Keratinocyte (primary cell): Measurements from ENCODE around the gene BORCS6. TPM values are rescaled to one million over a fixed set of nuclear protein-coding genes. Genes with fewer than 3 reads are reported as not detected.
A peak's percentile ranks its signal among the peaks of the same experiment; 100 is the strongest.

Experiments used
- DNase-seq: peaks from one replicate; pipeline ENCODE4 v3.0.0-alpha.2; 2011; ENCODE audit warnings: low read depth, missing footprints, low spot score
- FAIRE-seq: peaks from 2 replicates; lab custom pipeline; 2011; peaks lifted over from hg19 to GRCh38; lab: Jason Lieb, UNC
- H2AFZ ChIP-seq: 2 replicates; pipeline ENCODE4 v1.6.0; 2012; ENCODE audit warnings: low read length, control low read depth, inconsistent platforms; ENCODE audit not compliant: control insufficient read depth
- H3K27ac ChIP-seq: 2 replicates; pipeline ENCODE4 v1.5.1; 2011; ENCODE audit warnings: low read length; ENCODE audit not compliant: control insufficient read depth, insufficient read depth
- H3K27me3 ChIP-seq: 3 replicates; pipeline ENCODE4 v1.6.0; 2011; ENCODE audit warnings: low read length; ENCODE audit not compliant: control insufficient read depth, insufficient read depth; ENCODE audit errors: extremely low read depth
- H3K36me3 ChIP-seq, 2 experiments: 2 replicates in 1 of 2; 3 replicates in 1 of 2; pipeline ENCODE4 v1.5.1; 2011; ENCODE audit warnings: low read length in 2 of 2, mild to moderate bottlenecking in 1 of 2; ENCODE audit not compliant: control insufficient read depth in 2 of 2, insufficient read depth in 2 of 2; ENCODE audit errors: extremely low read depth in 1 of 2
- H3K4me1 ChIP-seq: 3 replicates; pipeline ENCODE4 v1.5.1; 2011; ENCODE audit warnings: low read length; ENCODE audit not compliant: control insufficient read depth, insufficient read depth; ENCODE audit errors: extremely low read depth
- H3K4me2 ChIP-seq: 3 replicates; pipeline ENCODE4 v1.6.0; 2011; ENCODE audit warnings: low read depth, low read length; ENCODE audit not compliant: control insufficient read depth, insufficient read depth; ENCODE audit errors: extremely low read depth
- H3K4me3 ChIP-seq, 3 experiments: fragments of 200-600 bp in 1 of 3; sonication (generic) in 1 of 3; 2 replicates in 2 of 3; 3 replicates in 1 of 3; pipeline ENCODE4 v1.5.1; 2011 to 2016; ENCODE audit warnings: low read length in 3 of 3, mild to moderate bottlenecking in 3 of 3, control low read depth in 2 of 3, inconsistent platforms in 1 of 3, low read depth in 1 of 3, mixed read lengths in 1 of 3, mixed run types in 1 of 3, moderate library complexity in 1 of 3; ENCODE audit not compliant: control insufficient read depth in 2 of 3, insufficient read depth in 2 of 3; ENCODE audit errors: extremely low read depth in 1 of 3
- H3K79me2 ChIP-seq: 2 replicates; pipeline ENCODE4 v1.6.0; 2012; ENCODE audit warnings: low read length; ENCODE audit not compliant: control insufficient read depth, insufficient read depth
- H3K9ac ChIP-seq: 3 replicates; pipeline ENCODE4 v1.6.0; 2011; ENCODE audit warnings: low read length; ENCODE audit not compliant: control insufficient read depth, insufficient read depth; ENCODE audit errors: extremely low read depth
- H3K9me1 ChIP-seq: 3 replicates; pipeline ENCODE4 v1.6.0; 2011; ENCODE audit warnings: low read length; ENCODE audit not compliant: control insufficient read depth, insufficient read depth; ENCODE audit errors: extremely low read depth
- H3K9me3 ChIP-seq: 2 replicates; pipeline ENCODE4 v1.5.1; 2012; ENCODE audit warnings: low read depth, low read length; ENCODE audit not compliant: control insufficient read depth
- H4K20me1 ChIP-seq: 3 replicates; pipeline ENCODE4 v1.6.0; 2011; ENCODE audit warnings: low read length; ENCODE audit not compliant: control insufficient read depth, insufficient read depth; ENCODE audit errors: extremely low read depth
- EZH2 ChIP-seq: IDR thresholded peaks from one replicate; pipeline ENCODE4 v1.6.1; 2012; ENCODE audit warnings: inconsistent platforms, mild to moderate bottlenecking, low read length, moderate library complexity
- dilution Hi-C: fragments of 300-500 bp; cut with MboI; formaldehyde crosslinking; loops from one replicate; pipeline ENCODE4 v1.7.0; 2020; ENCODE audit warnings: low sequenced_read_pairs; ENCODE audit not compliant: extremely low pct_ligation_motif_present
- polyA plus RNA-seq, 5 experiments: library from polyadenylated mRNA; depleted of rRNA in 3 of 5; stranded (reverse) in 3 of 5; stranded (forward) in 1 of 5; unstranded in 1 of 5; fragments of >200 nt; gene quantifications; 1 replicate in 1 of 5; 2 replicates in 3 of 5; 3 replicates in 1 of 5; pipeline versions ENCODE4 v1.2.1 to v1.2.3, GENCODE V29; 2011 to 2012; ENCODE audit warnings: missing spikeins in 2 of 5, low read depth in 1 of 5, low replicate concordance in 1 of 5
- TF ChIP-seq, protein P1 (sequence below), 3 experiments: IDR thresholded peaks in 1 of 3; conservative IDR thresholded peaks in 1 of 3; optimal IDR thresholded peaks in 1 of 3; 2 replicates in 2 of 3; 3 replicates in 1 of 3; pipeline versions ENCODE3 to v1.5.1; 2011; ENCODE audit warnings: low read length in 3 of 3, mild to moderate bottlenecking in 3 of 3, moderate library complexity in 2 of 3, control low read depth in 1 of 3, inconsistent platforms in 1 of 3; ENCODE audit not compliant: insufficient read depth in 2 of 3; ENCODE audit errors: extremely low read depth in 1 of 3

The BORCS6 gene
- polyA plus RNA-seq, 1 donor (not counting 4 experiments of a cell fraction or from before 2014, with no cell fraction given) = 4.2 TPM

DNA sequence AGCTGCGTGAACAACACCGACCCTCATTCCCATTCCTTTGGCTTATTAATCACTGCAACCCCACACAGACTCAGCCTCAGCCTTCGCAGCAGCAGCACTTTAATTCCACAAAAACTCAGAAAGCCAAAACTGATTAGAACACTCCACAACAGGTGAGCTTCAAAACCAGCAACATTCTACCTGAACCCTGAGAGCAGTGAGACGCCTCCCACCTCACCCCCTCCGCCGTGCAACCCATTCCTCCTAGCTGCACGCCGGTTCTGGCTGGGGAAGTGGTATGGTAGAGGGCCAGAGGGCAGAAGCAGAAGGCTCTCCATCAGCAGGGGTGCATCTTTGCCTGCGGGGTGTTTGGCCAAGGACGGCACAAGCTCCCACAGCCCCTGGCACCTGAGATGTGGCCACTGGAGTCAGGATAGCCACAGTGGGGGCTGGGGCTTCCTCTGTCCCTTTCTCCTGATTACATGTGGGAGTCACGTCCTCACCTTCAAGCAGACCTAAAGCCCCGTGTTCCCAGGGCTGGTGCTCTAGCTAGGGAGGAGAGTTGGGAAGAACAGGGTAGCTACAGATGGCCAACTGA is 1.6 kb downstream of the BORCS6 start:
- FAIRE-seq (no peak), DNase-seq (no peak)
- no peak overlapping the region for H2AFZ ChIP-seq

DNA sequence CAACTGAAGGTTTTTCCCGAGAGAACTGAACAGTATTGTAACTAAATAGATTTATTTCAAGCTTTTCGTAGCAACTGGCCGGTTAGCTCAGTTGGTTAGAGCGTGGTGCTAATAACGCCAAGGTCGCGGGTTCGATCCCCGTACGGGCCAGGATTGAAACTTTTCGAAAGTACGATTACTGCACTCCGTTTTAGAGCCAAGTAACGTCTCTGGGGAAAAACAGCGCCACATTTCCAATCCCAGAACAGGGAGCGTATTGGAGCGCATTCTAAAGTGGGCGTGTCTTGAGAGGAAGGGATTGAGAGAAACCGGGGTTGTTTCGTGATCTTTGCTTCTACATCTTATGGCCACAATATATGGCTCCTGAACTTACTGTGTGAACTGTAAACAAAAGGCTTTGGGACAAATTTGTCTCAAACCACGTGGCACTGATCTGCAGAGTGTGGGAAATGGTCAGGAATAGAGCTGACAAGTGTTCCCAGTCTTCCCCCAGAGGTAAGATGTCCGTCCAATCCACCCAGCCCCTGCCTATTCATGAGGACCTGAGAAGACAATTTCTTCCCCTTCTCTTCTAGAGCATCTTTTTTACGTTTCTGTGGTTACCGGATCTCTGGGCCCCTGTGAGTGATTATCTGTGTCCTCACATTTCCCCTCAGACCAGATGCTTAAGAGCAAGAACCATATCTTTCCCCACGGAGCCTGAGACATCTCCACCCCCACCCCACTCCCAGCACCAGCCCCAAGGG is 2.3 kb downstream of the BORCS6 start:
- H3K36me3 ChIP-seq = no peaks in the 10 kb centered on the region
- dilution Hi-C loops = no loop called here
- peaks cover 14% of the 10 kb centered on the region for H3K79me2 ChIP-seq
- H3K27me3 ChIP-seq = no peaks in the 10 kb centered on the region
- H3K9me1 ChIP-seq = no peaks in the 10 kb centered on the region
- H3K4me1 ChIP-seq = peaks cover 33% of the 10 kb centered on the region
- FAIRE-seq (peak; percentile 85), DNase-seq (peak; percentile 88)
- H4K20me1 ChIP-seq = no peaks in the 10 kb centered on the region
- H3K4me3 ChIP-seq = peak overlapping the region; percentile 73 to 93 (median 84)
- H3K9me3 ChIP-seq = no peaks in the 10 kb centered on the region
- peak overlapping the region; percentile 93 for H3K4me2 ChIP-seq
- no peak overlapping the region for H2AFZ ChIP-seq
- peak overlapping the region; percentile 82 for H3K9ac ChIP-seq
- H3K27ac ChIP-seq = peak overlapping the region; percentile 66
- no peak for TF ChIP-seq EZH2
- TF ChIP-seq, protein P1, sequence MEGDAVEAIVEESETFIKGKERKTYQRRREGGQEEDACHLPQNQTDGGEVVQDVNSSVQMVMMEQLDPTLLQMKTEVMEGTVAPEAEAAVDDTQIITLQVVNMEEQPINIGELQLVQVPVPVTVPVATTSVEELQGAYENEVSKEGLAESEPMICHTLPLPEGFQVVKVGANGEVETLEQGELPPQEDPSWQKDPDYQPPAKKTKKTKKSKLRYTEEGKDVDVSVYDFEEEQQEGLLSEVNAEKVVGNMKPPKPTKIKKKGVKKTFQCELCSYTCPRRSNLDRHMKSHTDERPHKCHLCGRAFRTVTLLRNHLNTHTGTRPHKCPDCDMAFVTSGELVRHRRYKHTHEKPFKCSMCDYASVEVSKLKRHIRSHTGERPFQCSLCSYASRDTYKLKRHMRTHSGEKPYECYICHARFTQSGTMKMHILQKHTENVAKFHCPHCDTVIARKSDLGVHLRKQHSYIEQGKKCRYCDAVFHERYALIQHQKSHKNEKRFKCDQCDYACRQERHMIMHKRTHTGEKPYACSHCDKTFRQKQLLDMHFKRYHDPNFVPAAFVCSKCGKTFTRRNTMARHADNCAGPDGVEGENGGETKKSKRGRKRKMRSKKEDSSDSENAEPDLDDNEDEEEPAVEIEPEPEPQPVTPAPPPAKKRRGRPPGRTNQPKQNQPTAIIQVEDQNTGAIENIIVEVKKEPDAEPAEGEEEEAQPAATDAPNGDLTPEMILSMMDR (optimal IDR thresholded peaks at IDR 0.05 in 1 of 3, IDR thresholded peaks at IDR 0.05 in 1 of 3, conservative IDR thresholded peaks at IDR 0.05 in 1 of 3; ENCODE audit: extremely low read depth in 1 of 3, insufficient read depth in 2 of 3, low read length in 3 of 3) = peak in 1 of 3 experiments; percentile 14

More for the DNA sequence above, 1.6 kb downstream of the BORCS6 start:
- peak overlapping the region; percentile 88 for H3K4me2 ChIP-seq
- H3K79me2 ChIP-seq = peaks cover 14% of the 10 kb centered on the region
- H3K9ac ChIP-seq = peak overlapping the region; percentile 82
- H3K9me3 ChIP-seq = no peaks in the 10 kb centered on the region
- H3K27me3 ChIP-seq = no peaks in the 10 kb centered on the region
- no peaks in the 10 kb centered on the region for H3K9me1 ChIP-seq
- TF ChIP-seq EZH2 = no peak
- TF ChIP-seq, protein P1 (optimal IDR thresholded peaks at IDR 0.05 in 1 of 3, IDR thresholded peaks at IDR 0.05 in 1 of 3, conservative IDR thresholded peaks at IDR 0.05 in 1 of 3; ENCODE audit: extremely low read depth in 1 of 3, insufficient read depth in 2 of 3, low read length in 3 of 3) = no peak
- dilution Hi-C loops = no loop called here
- H3K27ac ChIP-seq = peak overlapping the region; percentile 28
- peak overlapping the region; percentile 73 to 93 (median 84) for H3K4me3 ChIP-seq
- H3K4me1 ChIP-seq = peaks cover 33% of the 10 kb centered on the region
- H4K20me1 ChIP-seq = no peaks in the 10 kb centered on the region
- no peaks in the 10 kb centered on the region for H3K36me3 ChIP-seq
